ENCODE measurements around the gene TBC1D2.
A peak's percentile ranks its signal among the peaks of the same experiment; 100 is the strongest.

TBC1D2 gene

GRCh38 chr9:98210435-98210834, 45.0 kb downstream of the TBC1D2 start:
- no peak for DNase-seq

GRCh38 chr9:98209530-98209929, 45.9 kb downstream of the TBC1D2 start:
- DNase-seq, result no peak

- DNase-seq, result no peak
These were observed 46.8 kb downstream of the TBC1D2 start for GRCh38 chr9:98208635-98209034.

GRCh38 chr9:98207606-98208005, 47.8 kb downstream of the TBC1D2 start:
- no peak for DNase-seq

DNA sequence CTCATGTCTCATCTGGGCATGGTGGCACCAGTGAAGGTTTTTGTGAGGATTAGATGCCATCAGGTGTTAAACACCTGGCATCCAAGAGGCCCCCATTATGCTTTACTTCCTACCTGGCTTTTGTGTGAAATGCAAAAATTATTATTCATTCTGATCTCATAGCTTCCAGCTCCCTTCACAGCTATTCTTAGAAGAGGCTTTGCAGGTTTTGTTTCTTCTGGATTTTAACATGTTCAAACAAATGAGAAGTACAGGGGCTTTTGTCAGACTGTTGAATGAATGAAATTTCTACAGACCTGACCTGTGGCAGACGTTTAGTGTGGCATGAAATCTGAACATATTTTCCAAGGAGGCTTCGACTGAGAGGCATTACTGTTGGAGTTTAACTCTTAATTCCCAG, 48.7 kb downstream of the TBC1D2 start:
- DNase-seq, result no peak

- DNase-seq, result no peak
These were observed 50.8 kb downstream of the TBC1D2 start for GRCh38 chr9:98204692-98205091.

DNA sequence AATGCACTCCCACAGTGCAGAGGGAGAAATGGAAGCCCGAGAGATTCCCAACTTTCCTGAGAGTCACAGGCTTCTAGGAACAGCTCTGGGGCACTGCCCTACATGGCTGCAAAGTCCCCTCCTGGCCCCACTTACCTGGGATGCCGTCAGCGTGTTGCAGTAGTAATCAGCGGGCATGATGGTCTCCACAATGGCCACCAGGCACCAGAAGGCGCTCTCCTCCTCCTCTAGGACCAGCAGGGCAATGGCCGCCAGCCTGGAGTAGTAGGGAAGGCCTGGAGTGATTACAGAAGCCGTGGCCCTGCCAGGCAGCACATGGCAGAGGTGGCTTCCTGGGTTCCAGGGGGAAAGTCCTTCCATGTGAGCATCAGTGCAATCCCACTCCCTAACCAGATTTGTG, 52.3 kb downstream of the TBC1D2 start:
- DNase-seq, result no peak

DNA sequence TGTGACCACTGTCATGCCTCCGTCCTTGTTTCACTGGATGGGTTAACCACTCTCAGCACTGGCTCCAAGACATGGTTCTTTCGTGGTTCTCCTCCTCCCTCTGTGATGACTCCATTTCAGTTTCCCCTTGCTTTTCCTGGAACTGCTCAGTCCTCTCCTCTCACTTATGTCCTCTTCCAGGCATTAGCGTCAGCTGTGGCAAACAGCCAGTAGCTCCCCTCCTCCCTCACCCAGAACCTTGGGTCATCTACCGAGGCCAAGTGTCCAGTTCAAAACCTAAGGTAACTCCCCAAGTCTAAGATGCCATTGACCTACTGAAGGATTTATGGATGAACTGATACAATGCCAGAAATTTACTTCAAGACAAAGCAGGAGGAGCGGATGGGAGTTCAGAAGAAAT, 53.2 kb downstream of the TBC1D2 start:
- DNase-seq, result no peak

GRCh38 chr9:98201749-98202148, 53.7 kb downstream of the TBC1D2 start:
- no peak for DNase-seq

DNA sequence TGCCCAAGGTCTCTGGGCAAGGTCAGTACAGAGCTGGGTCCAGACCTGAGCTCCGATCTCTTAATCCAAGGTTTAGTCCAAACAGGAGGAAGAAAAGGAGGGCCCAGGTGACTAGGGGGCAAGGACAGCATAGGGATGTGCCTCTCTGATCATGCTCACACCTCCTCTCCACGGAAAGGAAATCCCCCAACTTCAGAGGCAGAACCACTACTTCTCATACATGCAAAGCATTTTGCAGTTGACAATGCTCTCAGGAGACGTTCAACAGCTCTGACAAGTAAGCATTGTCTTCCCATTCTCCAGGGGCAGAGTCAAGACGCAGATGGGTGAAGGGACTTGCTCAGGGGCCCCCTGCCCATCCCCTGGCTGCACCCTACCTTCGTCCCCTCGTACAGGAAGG, 54.3 kb downstream of the TBC1D2 start:
- no peak for DNase-seq

GRCh38 chr9:98199388-98200033, 55.9 kb downstream of the TBC1D2 start:
- no peak for DNase-seq

DNA sequence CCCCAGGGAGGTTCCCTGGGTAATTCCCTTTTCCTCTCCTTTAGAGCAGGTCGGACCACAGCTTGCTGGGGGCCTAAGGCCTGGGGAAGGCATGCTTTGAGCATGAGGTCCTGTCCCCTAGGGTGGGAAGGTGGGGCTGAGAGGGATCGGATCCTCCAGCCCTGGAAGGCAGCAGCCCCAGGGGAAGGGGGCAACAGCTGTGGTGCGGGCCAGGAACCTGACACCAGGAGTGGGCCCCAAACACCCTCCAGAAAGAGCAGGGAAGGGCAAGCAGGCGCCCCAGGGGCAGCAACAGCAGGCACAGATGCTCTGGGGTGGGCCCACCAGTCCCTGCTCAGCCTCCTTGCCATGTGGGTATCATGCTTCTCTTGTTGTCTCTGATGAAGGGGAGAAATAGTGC, 59.8 kb downstream of the TBC1D2 start:
- no peak for DNase-seq

GRCh38 chr9:98193336-98193944, 62.0 kb downstream of the TBC1D2 start:
- DNase-seq, result no peak

DNA sequence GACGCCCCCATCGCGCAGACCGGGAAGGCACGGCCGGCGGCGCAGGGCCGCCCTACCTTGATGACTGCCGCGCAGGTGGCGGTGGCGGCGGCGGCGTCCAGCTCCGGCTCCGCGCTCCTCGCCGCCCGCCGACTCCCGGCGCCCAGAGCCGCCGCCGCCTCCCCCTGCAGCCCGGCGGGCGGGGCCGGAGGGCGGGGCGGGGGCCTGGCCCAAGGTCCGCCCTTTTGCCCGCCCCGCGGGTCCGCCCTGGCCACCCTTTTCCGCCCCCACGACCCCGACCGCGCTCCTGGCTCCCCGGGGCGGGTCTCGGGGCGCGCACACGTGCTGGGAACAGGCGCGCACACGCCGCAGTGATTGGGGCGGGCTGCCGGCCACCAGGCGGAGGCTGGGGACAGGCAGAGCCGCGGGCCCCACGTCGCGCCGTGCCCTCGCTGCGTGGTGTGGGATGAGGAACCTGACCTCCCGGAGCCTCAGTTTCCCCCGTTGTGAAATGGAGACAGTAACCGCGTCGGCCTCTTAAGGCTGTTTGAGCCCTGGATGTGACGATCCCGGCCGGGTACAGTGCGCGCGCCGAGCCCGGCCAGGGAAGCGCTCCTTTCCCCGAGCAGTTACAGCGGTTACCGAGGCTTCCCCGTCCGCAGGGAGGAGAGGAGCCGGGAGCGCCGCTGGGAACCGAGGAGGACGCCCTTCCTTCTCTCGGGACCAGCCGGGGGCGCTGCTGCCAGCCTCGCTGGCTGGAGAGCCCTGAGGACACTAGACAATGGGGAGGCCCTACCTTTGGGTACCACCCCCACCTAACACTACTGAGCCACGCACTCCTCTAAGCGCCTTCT, 62.7 kb downstream of the TBC1D2 start, which contains the start of gene CORO2A:
Gene CORO2A, minus strand, starts transcription at position 135 of the 833 bp plus-strand sequence. CDS start 34,977 bp downstream, outside the sequence.
- DNase-seq, result peak; percentile 18 to 65

GRCh38 chr9:98191671-98192502, 63.6 kb downstream of the TBC1D2 start:
- DNase-seq, result no peak

GRCh38 chr9:98191181-98191608, 64.3 kb downstream of the TBC1D2 start:
- DNase-seq, result no peak

DNA sequence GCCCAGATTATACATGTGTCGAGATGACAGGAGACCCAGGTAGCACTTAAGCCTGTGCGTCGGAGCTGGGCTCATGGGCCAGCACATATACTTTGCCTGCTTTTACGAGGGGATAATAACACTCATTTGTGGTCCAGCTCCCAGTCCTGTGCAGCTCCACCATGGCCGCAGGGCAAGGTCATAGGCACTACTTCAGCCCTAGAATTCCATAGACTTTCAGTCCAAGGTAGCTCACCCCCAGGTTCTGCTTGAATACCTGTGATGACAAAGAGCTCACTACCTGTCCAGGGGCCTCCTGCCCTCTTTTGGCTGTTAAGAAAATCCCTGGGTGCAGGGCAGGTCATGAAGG, 64.7 kb downstream of the TBC1D2 start:
- DNase-seq, result no peak

- DNase-seq, result no peak
These were observed 66.0 kb downstream of the TBC1D2 start for GRCh38 chr9:98189412-98189811.

DNA sequence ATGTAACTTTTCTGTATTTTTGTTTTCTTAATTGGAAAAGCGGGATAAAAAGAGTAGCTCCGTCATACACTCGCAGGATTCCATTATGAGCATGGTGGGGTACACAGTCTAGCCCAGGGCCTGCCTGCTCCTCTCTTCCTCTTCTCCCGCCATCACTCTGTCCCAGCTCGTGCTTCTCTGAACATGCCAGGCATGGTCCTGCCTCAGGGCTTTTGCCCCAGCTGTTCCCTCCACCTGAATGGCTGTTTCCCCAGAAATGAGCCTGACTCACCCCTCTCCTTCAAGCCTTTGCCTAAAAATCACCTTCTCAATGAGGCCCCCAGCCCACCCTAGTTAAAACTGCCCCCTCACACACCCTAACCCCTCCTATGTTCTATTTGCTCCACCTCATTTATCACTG, 67.5 kb downstream of the TBC1D2 start:
- no peak for DNase-seq

DNA sequence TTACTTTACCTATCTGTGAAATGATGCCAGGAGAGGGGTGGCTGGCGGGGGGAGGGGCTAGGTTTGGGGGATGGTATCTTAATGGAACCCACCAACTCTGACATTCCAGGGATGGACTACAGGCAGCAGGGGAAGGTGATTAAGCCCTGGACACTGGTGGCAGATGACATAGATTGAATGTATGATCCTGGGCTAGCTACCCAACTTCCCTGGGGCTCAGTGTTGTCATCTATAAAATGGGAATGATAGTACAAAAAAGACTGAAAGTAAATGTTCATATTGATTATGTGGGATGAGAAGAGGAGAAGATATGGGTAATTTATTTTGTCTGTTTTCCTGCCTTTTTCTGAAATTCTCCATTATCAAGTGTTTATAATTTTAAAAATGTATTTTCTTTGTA, 69.2 kb downstream of the TBC1D2 start:
- DNase-seq, result no peak

DNA sequence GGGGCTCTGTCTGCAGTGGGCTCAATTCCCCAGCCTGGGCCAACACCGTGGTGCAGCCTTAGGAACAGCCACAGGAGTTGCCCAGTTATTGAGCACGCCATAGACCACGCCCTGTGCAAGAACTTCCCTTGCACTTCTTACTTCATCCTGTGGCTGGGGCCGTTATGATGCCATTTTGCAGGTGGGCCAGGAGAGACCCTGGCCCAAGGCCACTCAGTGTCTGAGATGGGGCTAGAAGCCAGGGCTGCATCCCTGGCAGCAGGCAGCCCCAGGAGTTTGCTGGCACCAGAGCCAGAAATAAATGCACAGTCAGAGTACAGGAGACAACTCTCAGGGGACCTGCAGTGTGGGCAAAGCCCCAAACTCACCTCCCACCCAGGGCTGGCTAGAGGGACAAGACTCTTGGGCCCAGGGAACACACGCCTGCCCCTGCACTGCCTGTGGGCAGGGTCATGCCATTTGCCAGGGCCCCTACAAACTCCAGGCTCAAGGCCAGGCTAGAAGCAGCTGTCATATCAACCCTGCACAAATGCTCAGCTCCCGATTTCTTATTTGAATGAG, 69.8 kb downstream of the TBC1D2 start:
- DNase-seq, result no peak

GRCh38 chr9:98185021-98185567, 70.4 kb downstream of the TBC1D2 start:
- no peak for DNase-seq
